MCF 10A (cell line): ENCODE data around the gene MYO9B. TPM values are rescaled to one million over a fixed set of nuclear protein-coding genes. Genes with fewer than 3 reads are reported as not detected.

Experiments
- BruUV-seq: library from RNA; stranded (reverse); fragments of 400-500 nt; replicated peaks from 2 replicates; lab custom pipeline; 2021; lab: Mats Ljungman, UMichigan
- CTCF ChIA-PET: fragments of 300-600 bp; sonication (Branson Sonifier 250); formaldehyde crosslinking; extraction: SDS; loops from one replicate; lab custom pipeline; 2021; ENCODE audit warnings: antibody characterized with exemption, inconsistent platforms; lab: Yijun Ruan, JAX
- POLR2A ChIA-PET: fragments of 300-600, 350-650 bp; sonication (Branson Sonifier 250); formaldehyde crosslinking; extraction: SDS; loops from one replicate; lab custom pipeline; 2020; ENCODE audit warnings: antibody characterized with exemption, inconsistent platforms; lab: Yijun Ruan, JAX
- DNase-seq: peaks from one replicate; pipeline ENCODE4 v3.0.0-alpha.2; 2018; ENCODE audit not compliant: unreplicated experiment
- H3K27ac Mint-ChIP-seq: one replicate; pipeline ENCODE4 v1.8.0; 2022; ENCODE audit warnings: mild to moderate bottlenecking, low read depth, mixed read lengths; ENCODE audit not compliant: unreplicated experiment
- H3K27me3 Mint-ChIP-seq: one replicate; pipeline ENCODE4 v1.8.0; 2022; ENCODE audit warnings: mixed read lengths; ENCODE audit not compliant: insufficient read depth, unreplicated experiment
- H3K36me3 Mint-ChIP-seq: one replicate; pipeline ENCODE4 v1.8.0; 2022; ENCODE audit warnings: mild to moderate bottlenecking, moderate library complexity, mixed read lengths; ENCODE audit not compliant: insufficient read depth, unreplicated experiment
- H3K4me1 Mint-ChIP-seq: one replicate; pipeline ENCODE4 v1.8.0; 2022; ENCODE audit warnings: mixed read lengths; ENCODE audit not compliant: insufficient read depth, unreplicated experiment
- H3K4me3 Mint-ChIP-seq: one replicate; pipeline ENCODE4 v1.8.0; 2022; ENCODE audit warnings: mild to moderate bottlenecking, moderate library complexity, mixed read lengths; ENCODE audit not compliant: unreplicated experiment
- H3K9me3 Mint-ChIP-seq: one replicate; pipeline ENCODE4 v1.8.0; 2022; ENCODE audit warnings: mixed read lengths; ENCODE audit not compliant: unreplicated experiment
- CTCF ChIP-seq: fragments of 200-600 bp; IDR thresholded peaks from one replicate; pipeline ENCODE4 v1.8.0; 2022; ENCODE audit warnings: antibody characterized with exemption, mild to moderate bottlenecking; ENCODE audit not compliant: unreplicated experiment
- intact Hi-C: fragments of 100-400 bp; cut with micrococcal nuclease; formaldehyde crosslinking; loops from 2 replicates; pipeline ENCODE4 v1.14.1; 2022
- total RNA-seq: library from RNA; stranded (reverse); gene quantifications from 2 replicates; pipeline ENCODE4 v1.2.3, GENCODE V29; 2022

The MYO9B gene
- total RNA-seq, 1 experiment from 2014 or later: 43.5 TPM

- DNase-seq: no peak
- ChIA-PET POLR2A (no interaction called here), CTCF (interaction anchor here (0.5 to 2.0 kb wide), 3 partner anchors 8 to 661 kb away, joined by 3 to 7 read pairs (median 5); no protein-coding TSS in a partner anchor)
- intact Hi-C loops: no loop called here
- Mint-ChIP-seq H3K4me3 (no peak overlapping the region), H3K27me3 (peaks cover 2% of the 10 kb centered on the region), H3K27ac (no peak overlapping the region), H3K4me1 (no peaks in the 10 kb centered on the region), H3K9me3 (no peaks in the 10 kb centered on the region), H3K36me3 (peaks cover 4% of the 10 kb centered on the region)
- no peak for TF ChIP-seq CTCF
- BruUV-seq: no TSS peak
Measured at GRCh38 chr19:17043744-17044143, 31.8 kb upstream of the MYO9B start.

GRCh38 chr19:17045907-17046502, 29.6 kb upstream of the MYO9B start:
- H3K4me1 Mint-ChIP-seq: no peaks in the 10 kb centered on the region
- no peak for TF ChIP-seq CTCF
- POLR2A ChIA-PET: no interaction called here
- no peak for DNase-seq
- H3K4me3 Mint-ChIP-seq: no peak overlapping the region
- intact Hi-C loops: no loop called here
- H3K27ac Mint-ChIP-seq: no peak overlapping the region
- CTCF ChIA-PET: no interaction called here
- no peaks in the 10 kb centered on the region for H3K9me3 Mint-ChIP-seq
- H3K36me3 Mint-ChIP-seq: peaks cover 11% of the 10 kb centered on the region
- BruUV-seq: no TSS peak
- no peaks in the 10 kb centered on the region for H3K27me3 Mint-ChIP-seq

GRCh38 chr19:17048885-17049453, 26.6 kb upstream of the MYO9B start:
- Mint-ChIP-seq H3K4me1 (no peaks in the 10 kb centered on the region), H3K27me3 (no peaks in the 10 kb centered on the region), H3K36me3 (peaks cover 29% of the 10 kb centered on the region), H3K4me3 (no peak overlapping the region), H3K9me3 (no peaks in the 10 kb centered on the region), H3K27ac (no peak overlapping the region)
- DNase-seq: no peak
- ChIA-PET POLR2A (no interaction called here), CTCF (no interaction called here)
- intact Hi-C loops: no loop called here
- TF ChIP-seq CTCF: no peak
- no TSS peak for BruUV-seq

GRCh38 chr19:17049711-17050280, 25.8 kb upstream of the MYO9B start:
- ChIA-PET POLR2A (no interaction called here), CTCF (interaction anchor here (1.1 kb wide), 1 partner anchor 270 kb away, joined by 5 read pairs; no protein-coding TSS in a partner anchor)
- no TSS peak for BruUV-seq
- H3K4me3 Mint-ChIP-seq: no peak overlapping the region
- intact Hi-C loops: no loop called here
- peaks cover 29% of the 10 kb centered on the region for H3K36me3 Mint-ChIP-seq
- H3K27me3 Mint-ChIP-seq: no peaks in the 10 kb centered on the region
- H3K4me1 Mint-ChIP-seq: no peaks in the 10 kb centered on the region
- no peaks in the 10 kb centered on the region for H3K9me3 Mint-ChIP-seq
- no peak overlapping the region for H3K27ac Mint-ChIP-seq
- TF ChIP-seq CTCF: no peak
- peak; percentile 58 for DNase-seq
